Activated CD8-positive, alpha-beta memory T cell treated with anti-CD3 and anti-CD28 coated beads, Interleukin-2, amount 50 U/mL, for 24 hours (primary cell): ENCODE data around the gene GAB2.
"Not testable (repeated sequence)": the region's sequence is repeated elsewhere in the genome, so short reads cannot be mapped to it uniquely, and the experiment has no call there.

ENCODE experiments used
- DNase-seq: peaks from one replicate; pipeline ENCODE4 v3.0.0-alpha.2; 2020; ENCODE audit errors: extremely low read depth

The GAB2 gene

GRCh38 chr11:78187366-78188285, 230.0 kb downstream of the GAB2 start:
- peak; percentile 43 for DNase-seq

- DNase-seq = no peak
Measured at GRCh38 chr11:78181185-78181584, 236.4 kb downstream of the GAB2 start.

GRCh38 chr11:78180751-78181150, 236.9 kb downstream of the GAB2 start:
- no peak for DNase-seq

GRCh38 chr11:78179459-78180071, 238.1 kb downstream of the GAB2 start:
- DNase-seq = no peak

GRCh38 chr11:78177216-78177615, 240.4 kb downstream of the GAB2 start:
- no peak for DNase-seq

GRCh38 chr11:78176605-78177141, 240.9 kb downstream of the GAB2 start:
- no peak for DNase-seq

- not testable (repeated sequence) for DNase-seq
Measured at GRCh38 chr11:78175862-78176261, 241.8 kb downstream of the GAB2 start.

GRCh38 chr11:78171951-78172350, 245.7 kb downstream of the GAB2 start:
- DNase-seq = no peak

- DNase-seq = no peak
Measured at GRCh38 chr11:78170874-78171549, 246.6 kb downstream of the GAB2 start.

- no peak for DNase-seq
Measured at GRCh38 chr11:78170413-78170812, 247.2 kb downstream of the GAB2 start.

GRCh38 chr11:78168539-78169477, 248.8 kb downstream of the GAB2 start:
- no peak for DNase-seq

GRCh38 chr11:78166855-78167469, 250.7 kb downstream of the GAB2 start:
- DNase-seq = no peak
